HepG2 (cell line): ENCODE measurements around the gene EOGT. TPM values are rescaled to one million over a fixed set of nuclear protein-coding genes. Genes with fewer than 3 reads are reported as not detected.
A peak's percentile ranks its signal among the peaks of the same experiment; 100 is the strongest.

ENCODE experiments used
- ATAC-seq: fragments of 200-7000 bp; cut with Tn5 transposase; 3 replicates; pipeline ENCODE4 v1.9.1; 2020; ENCODE audit warnings: mild to moderate bottlenecking, moderate library complexity
- BruUV-seq: library from RNA; stranded (reverse); fragments of 400-500 nt; replicated peaks from 2 replicates; lab custom pipeline; 2021; lab: Mats Ljungman, UMichigan
- CTCF ChIA-PET: fragments of 300-600 bp; formaldehyde crosslinking; extraction: SDS; loops from one replicate; lab custom pipeline; 2021; ENCODE audit warnings: low total read pairs, inconsistent platforms, low intra/inter-chr PET ratio; lab: Yijun Ruan, JAX
- POLR2A ChIA-PET: fragments of 350-600 bp; sonication (Branson Sonifier 250); formaldehyde crosslinking; loops from one replicate; lab custom pipeline; 2020; ENCODE audit warnings: antibody characterized with exemption, inconsistent platforms; lab: Yijun Ruan, JAX
- DNase-seq: peaks from one replicate; pipeline ENCODE4 v3.0.0-alpha.2; 2015; ENCODE audit warnings: low spot score
- FAIRE-seq: peaks from 3 replicates; lab custom pipeline; 2011; peaks lifted over from hg19 to GRCh38; lab: Jason Lieb, UNC
- H2AFZ ChIP-seq: one replicate; pipeline ENCODE4 v1.6.1; 2011; ENCODE audit warnings: low read length, inconsistent platforms
- H3K27ac ChIP-seq: fragments of 300-600 bp; 3 replicates; pipeline ENCODE4 v1.8.0; 2011; ENCODE audit warnings: mixed run types, mild to moderate bottlenecking, mixed read lengths, low read length, inconsistent platforms; ENCODE audit not compliant: insufficient read depth; ENCODE audit errors: extremely low read length
- H3K27me3 ChIP-seq, 2 experiments: fragments of 200-600 bp in 1 of 2; 2 replicates in 1 of 2; 3 replicates in 1 of 2; pipeline versions ENCODE4 v1.6.0 to v1.8.0; 2011; ENCODE audit warnings: low read length in 2 of 2, mild to moderate bottlenecking in 2 of 2, moderate library complexity in 2 of 2, inconsistent platforms in 1 of 2; ENCODE audit not compliant: insufficient read depth in 2 of 2, control insufficient read depth in 1 of 2
- H3K36me3 ChIP-seq, 2 experiments: fragments of 200-600 bp in 1 of 2; replicated peaks in 1 of 2; 2 replicates in 1 of 2; 3 replicates in 1 of 2; pipeline versions ENCODE4 v1.5.1 to v1.8.0; 2011; ENCODE audit warnings: low read length in 2 of 2, inconsistent platforms in 1 of 2; ENCODE audit not compliant: insufficient read depth in 2 of 2, control insufficient read depth in 1 of 2
- H3K4me1 ChIP-seq: 2 replicates; pipeline ENCODE4 v1.5.1; 2012; ENCODE audit warnings: low read length, inconsistent platforms; ENCODE audit not compliant: insufficient read depth
- H3K4me2 ChIP-seq: 2 replicates; pipeline ENCODE4 v1.6.0; 2011; ENCODE audit warnings: low read depth, low read length, inconsistent platforms
- H3K4me3 ChIP-seq, 3 experiments: fragments of 200-600 bp in 1 of 3; sonication (generic), shearing (Covaris generic) in 1 of 3; replicated peaks in 1 of 3; 2 replicates each; pipeline ENCODE4 v1.5.1; 2011 to 2016; ENCODE audit warnings: low read length in 3 of 3, inconsistent platforms in 2 of 3, low read depth in 2 of 3, mild to moderate bottlenecking in 2 of 3, control low read depth in 1 of 3, mixed read lengths in 1 of 3; ENCODE audit not compliant: insufficient read depth in 1 of 3
- H3K79me2 ChIP-seq: one replicate; pipeline ENCODE4 v1.6.1; 2011; ENCODE audit warnings: low read length, inconsistent platforms; ENCODE audit not compliant: insufficient read depth
- H3K9ac ChIP-seq: 2 replicates; pipeline ENCODE4 v1.6.0; 2011; ENCODE audit warnings: mild to moderate bottlenecking, low read depth, low read length, inconsistent platforms; ENCODE audit not compliant: insufficient read depth
- H3K9me3 ChIP-seq: 2 replicates; pipeline ENCODE4 v1.5.1; 2012; ENCODE audit warnings: mild to moderate bottlenecking, low read length
- H4K20me1 ChIP-seq: 2 replicates; pipeline ENCODE4 v1.6.0; 2011; ENCODE audit warnings: inconsistent platforms, mild to moderate bottlenecking, low read length, moderate library complexity; ENCODE audit not compliant: insufficient read depth
- CEBPB ChIP-seq: IDR thresholded peaks from 2 replicates; pipeline ENCODE4 v1.6.1; 2011; ENCODE audit warnings: low read depth, low read length, improper control_type of control experiment, borderline replicate concordance
- FOXP1 ChIP-seq, 2 experiments: fragments of 450-650 bp in 1 of 2; IDR thresholded peaks; 2 replicates each; pipeline ENCODE4 v1.6.1; 2017 to 2018; ENCODE audit warnings: antibody characterized with exemption in 1 of 2
- HES4 ChIP-seq: sonication (generic); formaldehyde crosslinking; IDR thresholded peaks from 2 replicates; pipeline ENCODE4 v1.9.0; 2021; ENCODE audit warnings: mild to moderate bottlenecking, missing genetic modification reagents, borderline replicate concordance
- HMG20A ChIP-seq: IDR thresholded peaks from 2 replicates; pipeline ENCODE4 v1.6.1; 2016; ENCODE audit warnings: borderline replicate concordance
- JARID2 ChIP-seq: sonication (generic); formaldehyde crosslinking; IDR thresholded peaks from 2 replicates; pipeline ENCODE4 v1.8.1; 2023; ENCODE audit warnings: missing genetic modification reagents, inconsistent platforms; ENCODE audit not compliant: insufficient replicate concordance
- NCOA2 ChIP-seq: sonication (generic); formaldehyde crosslinking; IDR thresholded peaks from 2 replicates; pipeline ENCODE4 v1.8.0; 2022; ENCODE audit warnings: inconsistent platforms
- NR2F2 ChIP-seq: IDR thresholded peaks from 2 replicates; pipeline ENCODE4 v1.6.1; 2012; ENCODE audit warnings: low read depth, inconsistent platforms, borderline replicate concordance
- REPIN1 ChIP-seq: sonication (generic); formaldehyde crosslinking; IDR thresholded peaks from 2 replicates; pipeline ENCODE4 v1.8.0; 2022; ENCODE audit warnings: missing genetic modification reagents, low read depth, mild to moderate bottlenecking, borderline replicate concordance
- SIN3A ChIP-seq: IDR thresholded peaks from 2 replicates; pipeline ENCODE4 v1.6.1; 2011; ENCODE audit warnings: low read depth, mild to moderate bottlenecking, control low read depth, low read length, borderline replicate concordance
- SKI ChIP-seq: fragments of 450-650 bp; IDR thresholded peaks from one replicate; pipeline ENCODE4 v1.6.1; 2018; ENCODE audit warnings: mild to moderate bottlenecking; ENCODE audit not compliant: partially characterized antibody
- SMAD9 ChIP-seq: sonication (generic); formaldehyde crosslinking; IDR thresholded peaks from 2 replicates; pipeline ENCODE4 v1.5.1; 2020; ENCODE audit warnings: mild to moderate bottlenecking, missing genetic modification reagents
- ZBTB44 ChIP-seq: sonication (generic); formaldehyde crosslinking; IDR thresholded peaks from 2 replicates; pipeline ENCODE4 v1.4.0; 2020; ENCODE audit warnings: missing genetic modification reagents
- ZNF224 ChIP-seq: sonication (generic); formaldehyde crosslinking; IDR thresholded peaks from 2 replicates; pipeline ENCODE4 v1.5.0; 2020; ENCODE audit warnings: mild to moderate bottlenecking, missing genetic modification reagents
- ZNF317 ChIP-seq: sonication (generic); formaldehyde crosslinking; IDR thresholded peaks from 2 replicates; pipeline ENCODE4 v1.5.0; 2020; ENCODE audit warnings: mild to moderate bottlenecking, missing genetic modification reagents
- ZNF569 ChIP-seq: sonication (generic); formaldehyde crosslinking; IDR thresholded peaks from 2 replicates; pipeline ENCODE4 v1.5.0; 2020; ENCODE audit warnings: mild to moderate bottlenecking, missing genetic modification reagents, moderate library complexity, borderline replicate concordance
- WGBS: methylation state at CpG from one replicate; pipeline ENCODE4 v1.1.6; 2017; ENCODE audit warnings: low lambda C conversion rate; 5-methylcytosine and 5-hydroxymethylcytosine counted together
- in situ Hi-C: cut with HindIII; loops from 2 replicates; pipeline ENCODE4 v1.10.0; 2017; ENCODE audit warnings: low pct_unique_long_range_greater_than_20kb; ENCODE audit not compliant: extremely low pct_ligation_motif_present
- intact Hi-C: fragments of 100-400 bp; cut with micrococcal nuclease; formaldehyde crosslinking; loops from one replicate; pipeline ENCODE4 v1.10.0; 2022; ENCODE audit not compliant: unreplicated experiment
- polyA plus RNA-seq, 8 experiments: library from polyadenylated mRNA; depleted of rRNA in 3 of 8; stranded (reverse) in 7 of 8; unstranded in 1 of 8; fragments of >200 nt; fragmentation: Illumina TruSeq in 4 of 8; extraction: Trizol in 4 of 8; gene quantifications; 2 replicates each; pipeline versions ENCODE4 v1.2.1 to v1.2.3, GENCODE V29; 2011 to 2016; ENCODE audit warnings: low read depth in 4 of 8, missing spikeins in 1 of 8, mixed read lengths in 1 of 8; ENCODE audit not compliant: insufficient read depth in 1 of 8
- total RNA-seq, 5 experiments: library from RNA; depleted of rRNA; stranded (reverse); fragments of >200 nt; fragmentation: Illumina TruSeq; extraction: Trizol; gene quantifications; 2 replicates each; pipeline ENCODE4 v1.2.3, GENCODE V29; 2016; ENCODE audit warnings: low read depth in 1 of 5
- TF ChIP-seq, protein P1 (sequence below): sonication (generic); formaldehyde crosslinking; IDR thresholded peaks from 2 replicates; pipeline ENCODE4 v1.5.0; 2020; ENCODE audit warnings: mild to moderate bottlenecking, low read depth, missing genetic modification reagents, borderline replicate concordance

The EOGT gene
- total and polyA plus RNA-seq, 2 of the 13 experiments (the other 11 are each of a cell fraction or from before 2014, with no cell fraction given), result 4.5 to 18.6 TPM

DNA sequence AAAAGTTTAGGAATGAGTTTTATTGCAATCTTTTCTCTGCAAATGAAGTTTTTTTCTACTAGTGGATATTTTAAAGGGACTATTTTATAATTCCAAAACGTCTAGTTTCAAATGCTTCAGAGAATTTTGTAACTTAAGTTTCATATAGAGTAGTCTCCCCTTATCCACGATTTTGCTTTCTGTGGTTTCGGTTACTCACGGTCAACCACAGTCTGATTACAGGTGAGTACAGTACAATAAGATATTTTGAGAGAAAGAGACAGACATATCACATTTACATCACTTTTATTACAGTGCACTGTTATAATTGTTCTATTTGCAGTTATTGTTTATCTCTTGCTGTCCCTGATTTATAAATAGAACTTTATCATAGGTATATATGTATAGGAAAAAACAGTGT lies 7.4 kb upstream of the EOGT start (continued):
- TF ChIP-seq SIN3A (no peak), NR2F2 (no peak)

DNA sequence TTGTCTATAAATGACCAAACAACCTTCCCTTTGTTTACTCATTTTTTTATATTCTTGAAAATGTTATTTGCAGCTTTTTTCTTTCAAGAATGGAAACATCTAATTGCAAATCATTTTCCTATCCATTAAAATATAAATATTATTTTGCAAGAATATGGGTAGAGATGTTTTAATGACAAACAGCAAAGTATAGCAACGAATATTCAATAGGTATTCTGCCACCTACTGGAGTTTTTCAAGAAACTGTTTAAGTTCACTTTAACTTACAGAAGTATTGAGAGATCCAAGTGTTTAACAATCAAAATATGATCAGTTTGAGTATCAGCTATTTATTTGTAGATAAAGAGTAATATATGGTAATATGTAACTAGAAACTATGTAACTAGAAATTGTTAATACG lies 6.9 kb upstream of the EOGT start:
- intact Hi-C loops (no loop called here), in situ Hi-C loops (no loop called here)
- Histone ChIP-seq H3K36me3 (peaks cover 4 to 15% of the 10 kb centered on the region in 2 experiments; a peak in 4 of 5 replicates), H2AFZ (no peak overlapping the region), H3K4me1 (0 out of 2 replicates have a peak, but pooled peaks cover 4% of the 10 kb centered on the region), H3K4me2 (no peak overlapping the region), H3K9ac (no peak overlapping the region), H3K27me3 (no peaks in the 10 kb centered on the region), H4K20me1 (no peaks in the 10 kb centered on the region), H3K79me2 (no peaks in the 10 kb centered on the region), H3K9me3 (no peaks in the 10 kb centered on the region), H3K4me3 (no peak overlapping the region), H3K27ac (no peak overlapping the region)
- CTCF ChIA-PET, result no interaction called here
- POLR2A ChIA-PET, result no interaction called here
- no peak for DNase-seq
- TF ChIP-seq REPIN1 (no peak), ZNF224 (no peak), ZNF569 (CRISPR knock-in tag) (no peak), ZNF317 (no peak)
- no TSS peak for BruUV-seq
- WGBS, result 68% methylated on average over 2 of the region's 2 CpGs
- FAIRE-seq, result no peak
- peak; percentile 35; the same call in 2 of the 3 replicates for ATAC-seq

DNA sequence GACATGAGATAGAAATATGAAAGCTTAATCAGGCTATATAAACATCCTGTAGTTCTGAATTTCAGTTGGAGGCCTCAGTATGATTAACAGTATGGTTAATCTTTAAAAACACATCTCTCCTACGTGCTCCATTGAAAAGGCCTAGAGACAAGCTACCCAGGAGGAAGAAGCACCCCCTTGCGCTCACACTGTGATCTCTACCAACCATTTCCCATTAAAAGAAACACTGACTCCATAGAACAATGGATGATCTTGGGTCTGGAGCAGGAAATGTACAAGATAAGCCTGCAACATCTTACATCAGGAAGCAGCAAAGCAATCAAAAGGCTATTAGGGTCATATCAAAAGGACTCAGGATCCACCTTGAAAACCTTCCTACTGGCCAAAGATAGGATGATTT lies 3.4 kb upstream of the EOGT start:
- CTCF ChIA-PET, result no interaction called here
- intact Hi-C loops, result no loop called here

More for the DNA sequence above, 3.4 kb upstream of the EOGT start:
- peaks cover 24% of the 10 kb centered on the region for H3K4me1 ChIP-seq
- no peaks in the 10 kb centered on the region for H3K79me2 ChIP-seq
- H2AFZ ChIP-seq, result no peak overlapping the region
- TF ChIP-seq SMAD9 (CRISPR knock-in tag) (no peak), CEBPB (no peak), HMG20A (CRISPR knock-in tag) (no peak), HES4 (no peak), SKI (no peak), ZBTB44 (no peak), FOXP1 (IDR thresholded peaks at IDR 0.05) (no peak), FOXP1 (CRISPR knock-in tag; IDR thresholded peaks at IDR 0.05) (no peak), JARID2 (CRISPR knock-in tag) (no peak), NCOA2 (no peak)
- TF ChIP-seq, protein P1, sequence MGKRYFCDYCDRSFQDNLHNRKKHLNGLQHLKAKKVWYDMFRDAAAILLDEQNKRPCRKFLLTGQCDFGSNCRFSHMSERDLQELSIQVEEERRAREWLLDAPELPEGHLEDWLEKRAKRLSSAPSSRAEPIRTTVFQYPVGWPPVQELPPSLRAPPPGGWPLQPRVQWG (CRISPR knock-in tag), result no peak
- H3K36me3 ChIP-seq, result peaks cover 0 to 2% of the 10 kb centered on the region in 2 experiments; a peak in 1 of 5 replicates
- 97% methylated on average over 2 of the region's 2 CpGs for WGBS
- no peak overlapping the region for H3K4me2 ChIP-seq
- no peak overlapping the region for H3K4me3 ChIP-seq
- H3K27me3 ChIP-seq, result no peaks in the 10 kb centered on the region
- FAIRE-seq (no peak), ATAC-seq (no peak), DNase-seq (no peak)
- H4K20me1 ChIP-seq, result no peaks in the 10 kb centered on the region
- H3K9ac ChIP-seq, result no peak overlapping the region
- H3K9me3 ChIP-seq, result no peaks in the 10 kb centered on the region
- no peak overlapping the region for H3K27ac ChIP-seq
- BruUV-seq, result no TSS peak
- POLR2A ChIA-PET, result no interaction called here
- in situ Hi-C loops, result no loop called here
